Endothelial cell of umbilical vein (primary cell): ENCODE results near the gene IRF5. TPM values are rescaled to one million over a fixed set of nuclear protein-coding genes. Genes with fewer than 3 reads are reported as not detected.

Source experiments
- BruUV-seq: library from RNA; stranded (reverse); fragments of 400-500 nt; replicated peaks from 2 replicates; lab custom pipeline; 2021; lab: Mats Ljungman, UMichigan
- CTCF ChIA-PET: fragments of 300-600, 350-600 bp; sonication (Branson Sonifier 250); formaldehyde crosslinking; loops from one replicate; lab custom pipeline; 2021; ENCODE audit warnings: antibody characterized with exemption, inconsistent platforms; lab: Charles Lee
- POLR2A ChIA-PET: fragments of 300-600, 350-600 bp; sonication (Branson Sonifier 250); formaldehyde crosslinking; loops from one replicate; lab custom pipeline; 2021; ENCODE audit warnings: antibody characterized with exemption, inconsistent platforms; lab: Charles Lee
- DNase-seq: peaks from one replicate; pipeline ENCODE4 v3.0.0-alpha.2; 2011; ENCODE audit warnings: low read depth, low spot score
- FAIRE-seq: peaks from 2 replicates; lab custom pipeline; 2011; peaks lifted over from hg19 to GRCh38; lab: Jason Lieb, UNC
- H2AFZ ChIP-seq: 2 replicates; pipeline ENCODE4 v1.6.0; 2012; ENCODE audit warnings: low read depth, low read length, control low read depth, inconsistent platforms
- H3K27ac ChIP-seq: 2 replicates; pipeline ENCODE4 v1.5.1; 2011; ENCODE audit warnings: low read depth, mild to moderate bottlenecking, control low read depth, low read length, moderate library complexity; ENCODE audit not compliant: insufficient read depth
- H3K27me3 ChIP-seq, 2 experiments: 2 replicates each; pipeline versions ENCODE4 v1.6.0 to v1.6.1; 2011; ENCODE audit warnings: low read length in 2 of 2, mixed read lengths in 1 of 2; ENCODE audit not compliant: control insufficient read depth in 2 of 2, insufficient read depth in 2 of 2
- H3K36me3 ChIP-seq, 2 experiments: 2 replicates in 1 of 2; 3 replicates in 1 of 2; pipeline ENCODE4 v1.5.1; 2011; ENCODE audit warnings: low read length in 2 of 2, mild to moderate bottlenecking in 1 of 2, moderate library complexity in 1 of 2; ENCODE audit not compliant: control insufficient read depth in 2 of 2, insufficient read depth in 2 of 2; ENCODE audit errors: extremely low read depth in 1 of 2
- H3K4me1 ChIP-seq: 3 replicates; pipeline ENCODE4 v1.5.1; 2011; ENCODE audit warnings: mild to moderate bottlenecking, low read length; ENCODE audit not compliant: control insufficient read depth, insufficient read depth; ENCODE audit errors: extremely low read depth
- H3K4me2 ChIP-seq: 2 replicates; pipeline ENCODE4 v1.6.1; 2011; ENCODE audit warnings: low read length, control low read depth, mixed read lengths; ENCODE audit not compliant: insufficient read depth
- H3K4me3 ChIP-seq, 3 experiments: fragments of 200-600 bp in 1 of 3; sonication (generic), shearing (Covaris generic) in 1 of 3; replicated peaks in 1 of 3; 2 replicates each; pipeline ENCODE4 v1.5.1; 2011 to 2016; ENCODE audit warnings: control low read depth in 3 of 3, low read length in 3 of 3, mild to moderate bottlenecking in 2 of 3, inconsistent platforms in 1 of 3, low read depth in 1 of 3, moderate library complexity in 1 of 3; ENCODE audit not compliant: insufficient read depth in 1 of 3
- H3K79me2 ChIP-seq: 2 replicates; pipeline ENCODE4 v1.6.0; 2012; ENCODE audit warnings: low read length, inconsistent platforms; ENCODE audit not compliant: control insufficient read depth, insufficient read depth
- H3K9ac ChIP-seq: replicated peaks from 2 replicates; pipeline ENCODE3; 2011; ENCODE audit warnings: low read length, control low read depth; ENCODE audit not compliant: insufficient read depth; ENCODE audit errors: extremely low read depth
- H3K9me1 ChIP-seq: replicated peaks from 3 replicates; pipeline ENCODE4 v1.6.0; 2011; ENCODE audit warnings: mild to moderate bottlenecking, low read length; ENCODE audit not compliant: control insufficient read depth, insufficient read depth; ENCODE audit errors: extremely low read depth
- H3K9me3 ChIP-seq: replicated peaks from 2 replicates; pipeline ENCODE4 v1.5.1; 2012; ENCODE audit warnings: low read length, inconsistent platforms; ENCODE audit not compliant: control insufficient read depth, insufficient read depth
- H4K20me1 ChIP-seq: replicated peaks from 2 replicates; pipeline ENCODE3; 2011; ENCODE audit warnings: mild to moderate bottlenecking, low read length; ENCODE audit not compliant: control insufficient read depth, insufficient read depth; ENCODE audit errors: extremely low read depth
- CTCF ChIP-seq, 2 donors: IDR thresholded peaks; 1 replicate in 1 of 2; 2 replicates in 1 of 2; pipeline ENCODE4 v1.5.1; 2011; ENCODE audit warnings: low read length in 2 of 2, mild to moderate bottlenecking in 2 of 2, moderate library complexity in 2 of 2, control low read depth in 1 of 2, inconsistent platforms in 1 of 2, low read depth in 1 of 2; ENCODE audit not compliant: insufficient read depth in 1 of 2; ENCODE audit errors: extremely low read depth in 1 of 2
- EZH2 ChIP-seq: IDR thresholded peaks from 2 replicates; pipeline ENCODE4 v1.6.1; 2012; ENCODE audit warnings: borderline replicate concordance, low read depth, mild to moderate bottlenecking, moderate library complexity, low read length, inconsistent platforms; ENCODE audit not compliant: severe bottlenecking
- FOS ChIP-seq: IDR thresholded peaks from 2 replicates; pipeline ENCODE4 v1.6.1; 2011; ENCODE audit warnings: mild to moderate bottlenecking, low read length, moderate library complexity, borderline replicate concordance; ENCODE audit not compliant: insufficient read depth
- GATA2 ChIP-seq: IDR thresholded peaks from 2 replicates; pipeline ENCODE4 v1.7.0; 2011; ENCODE audit warnings: low read depth, mild to moderate bottlenecking, moderate library complexity, mixed read lengths, low read length; ENCODE audit not compliant: insufficient read length, insufficient read depth
- JUN ChIP-seq: IDR thresholded peaks from 2 replicates; pipeline ENCODE4 v1.6.1; 2011; ENCODE audit warnings: borderline replicate concordance, low read depth; ENCODE audit not compliant: insufficient read length, insufficient read depth
- MAX ChIP-seq: IDR thresholded peaks from 2 replicates; pipeline ENCODE4 v1.6.1; 2011; ENCODE audit not compliant: insufficient read depth, insufficient read length
- MYC ChIP-seq: IDR thresholded peaks from one replicate; pipeline ENCODE4 v1.6.1; 2011; ENCODE audit warnings: mild to moderate bottlenecking, low read depth, low read length
- POLR2A ChIP-seq: IDR thresholded peaks from 2 replicates; pipeline ENCODE4 v1.6.1; 2012; ENCODE audit warnings: low read depth, mild to moderate bottlenecking, control low read depth, low read length
- POLR2AphosphoS5 ChIP-seq: IDR thresholded peaks from 2 replicates; pipeline ENCODE4 v1.6.1; 2012; ENCODE audit warnings: low read depth, mild to moderate bottlenecking, control low read depth, low read length, moderate library complexity; ENCODE audit not compliant: insufficient read depth
- dilution Hi-C: fragments of 300-500 bp; cut with MboI; formaldehyde crosslinking; loops from one replicate; pipeline ENCODE4 v1.15.0; 2019; ENCODE audit warnings: low sequenced_read_pairs; ENCODE audit not compliant: extremely low pct_ligation_motif_present
- intact Hi-C: fragments of 100-400 bp; cut with micrococcal nuclease; formaldehyde crosslinking; loops from one replicate; pipeline ENCODE4 v1.10.0; 2022
- polyA plus RNA-seq, 4 experiments: library from polyadenylated mRNA; depleted of rRNA in 3 of 4; stranded (reverse) in 3 of 4; unstranded in 1 of 4; fragments of >200 nt; gene quantifications; 2 replicates each; pipeline versions ENCODE4 v1.2.1 to v1.2.3, GENCODE V29; 2011 to 2012; ENCODE audit warnings: missing spikeins in 1 of 4
- total RNA-seq: library from RNA; stranded (reverse); gene quantifications from 2 replicates; pipeline ENCODE4 v1.2.3, GENCODE V29; 2021

IRF5 gene
- total and polyA plus RNA-seq, 2 donors (not counting 3 experiments of a cell fraction or from before 2014, with no cell fraction given) = 0.31 to 0.36 TPM

DNA sequence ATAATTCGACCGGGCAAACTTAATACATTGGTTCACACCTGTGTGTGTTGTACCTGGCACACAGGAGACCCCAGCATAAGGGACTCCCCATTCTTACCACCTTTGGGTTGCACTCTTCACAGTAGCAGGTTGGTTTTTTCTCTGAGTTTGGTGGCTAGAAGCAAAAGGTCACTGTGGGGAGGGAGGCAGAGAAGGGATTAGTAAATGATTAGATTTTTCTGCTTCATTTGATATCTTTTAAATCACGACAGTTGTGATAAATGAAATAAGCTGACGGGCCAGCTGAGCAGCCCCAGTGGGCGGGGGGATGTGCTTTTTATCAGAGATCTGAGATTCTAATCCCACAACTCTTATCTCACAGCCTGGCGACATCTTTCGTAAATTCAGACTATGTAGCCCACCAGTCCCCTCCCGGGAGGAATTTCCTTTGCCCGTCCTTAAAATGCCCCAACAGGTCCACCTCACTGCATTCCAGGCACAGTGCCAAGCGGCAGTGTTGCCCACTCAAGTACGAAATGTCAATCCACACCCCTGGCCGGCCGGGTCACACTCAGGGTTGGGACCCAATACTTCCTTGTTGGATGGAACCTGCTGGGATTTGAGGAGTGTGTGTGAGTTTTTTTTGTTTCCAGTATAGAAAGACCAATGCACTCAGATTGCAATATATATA is 16.7 kb upstream of the IRF5 start:
- Histone ChIP-seq H3K36me3 (no peaks in the 10 kb centered on the region), H3K79me2 (no peaks in the 10 kb centered on the region), H3K4me2 (no peak overlapping the region), H3K9ac (no peak overlapping the region), H3K4me3 (no peak overlapping the region), H4K20me1 (no peaks in the 10 kb centered on the region), H3K9me1 (no peaks in the 10 kb centered on the region), H3K27me3 (peaks cover 27 to 33% of the 10 kb centered on the region in 2 experiments), H2AFZ (no peak overlapping the region), H3K4me1 (no peaks in the 10 kb centered on the region), H3K27ac (no peak overlapping the region), H3K9me3 (no peaks in the 10 kb centered on the region)
- FAIRE-seq = no peak
- no peak for DNase-seq
- TF ChIP-seq CTCF (IDR thresholded peaks at IDR 0.05; ENCODE audit: extremely low read depth in 1 of 2, insufficient read depth in 1 of 2, low read depth in 1 of 2, low read length in 2 of 2) (no peak), MAX (no peak)
- dilution Hi-C loops (no loop called here), intact Hi-C loops (no loop called here)
- ChIA-PET CTCF (no interaction called here), POLR2A (no interaction called here)
- no TSS peak for BruUV-seq

DNA sequence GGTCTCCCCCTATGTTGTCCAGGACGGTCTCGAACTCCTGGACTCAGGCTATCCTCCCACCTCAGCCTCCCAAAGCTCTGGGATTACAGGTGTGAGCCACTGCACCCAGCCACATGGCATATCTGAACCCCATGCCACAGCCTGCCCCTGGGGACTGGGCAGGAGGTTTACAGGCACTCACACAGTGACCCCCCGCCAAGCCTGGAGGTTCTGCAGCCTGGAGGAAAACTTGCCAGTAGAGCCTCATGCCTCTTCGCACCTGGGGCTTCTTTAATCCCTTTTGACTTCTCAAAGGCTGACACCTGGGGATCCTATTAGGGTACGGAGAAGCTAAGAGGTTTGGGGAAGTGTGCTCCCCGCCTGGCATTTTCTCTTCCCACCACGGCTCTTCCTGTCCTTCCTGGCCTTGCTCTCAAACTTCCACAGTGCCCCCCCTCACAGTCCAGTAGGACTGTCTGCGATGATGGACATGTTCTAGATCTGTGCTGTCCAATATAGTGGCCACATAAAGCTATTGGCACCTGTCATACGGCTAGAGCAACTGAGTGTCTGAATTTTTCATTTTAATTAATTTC is 15.8 kb upstream of the IRF5 start:
- no peak overlapping the region for H2AFZ ChIP-seq
- no peaks in the 10 kb centered on the region for H4K20me1 ChIP-seq
- no peaks in the 10 kb centered on the region for H3K79me2 ChIP-seq
- H3K9me1 ChIP-seq = no peaks in the 10 kb centered on the region
- TF ChIP-seq POLR2A (no peak), POLR2AphosphoS5 (no peak), MYC (no peak), FOS (no peak), GATA2 (no peak), EZH2 (no peak), MAX (no peak), JUN (no peak), CTCF (IDR thresholded peaks at IDR 0.05; ENCODE audit: extremely low read depth in 1 of 2, insufficient read depth in 1 of 2, low read depth in 1 of 2, low read length in 2 of 2) (no peak)
- no peak for DNase-seq
- no TSS peak for BruUV-seq
- no peaks in the 10 kb centered on the region for H3K36me3 ChIP-seq
- dilution Hi-C loops = no loop called here
- H3K4me3 ChIP-seq = no peak overlapping the region
- FAIRE-seq = no peak
- H3K9me3 ChIP-seq = no peaks in the 10 kb centered on the region
- ChIA-PET CTCF (interaction anchor here (2.1 to 2.3 kb wide), 3 partner anchors 26 to 169 kb away, joined by 5 to 7 read pairs (median 6); no protein-coding TSS in a partner anchor), POLR2A (no interaction called here)
- no peaks in the 10 kb centered on the region for H3K4me1 ChIP-seq
- no peak overlapping the region for H3K4me2 ChIP-seq
- peaks cover 22 to 24% of the 10 kb centered on the region in 2 experiments for H3K27me3 ChIP-seq
- H3K27ac ChIP-seq = no peak overlapping the region
- H3K9ac ChIP-seq = no peak overlapping the region
- intact Hi-C loops = no loop called here
